Measurements from ENCODE around the gene ZFP36L2. TPM values are rescaled to one million over a fixed set of nuclear protein-coding genes. Genes with fewer than 3 reads are reported as not detected.
A peak's percentile ranks its signal among the peaks of the same experiment; 100 is the strongest.

ZFP36L2 gene
- polyA plus RNA-seq, 1 of the 3 experiments (the other 2 are of a cell fraction) = 18.4 TPM

DNA sequence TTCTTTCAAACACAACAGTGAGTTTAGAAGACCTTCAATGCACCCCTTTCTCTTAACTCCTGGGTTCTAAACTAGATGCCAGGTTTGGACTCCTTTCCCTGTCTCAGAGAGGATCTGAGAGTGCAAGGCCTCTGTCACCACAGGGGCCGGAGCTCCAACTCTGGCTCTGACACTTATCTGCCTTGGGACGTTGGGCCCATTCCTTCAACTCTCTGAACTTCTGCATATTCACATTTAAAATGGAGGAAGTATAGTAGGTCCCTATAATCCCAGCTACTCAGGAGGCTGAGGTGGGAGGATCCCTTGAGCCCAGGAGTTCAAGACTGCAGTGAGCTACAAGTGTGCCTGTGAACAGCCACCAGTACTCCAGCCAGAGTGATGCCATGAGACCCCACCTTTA is 44.1 kb upstream of the ZFP36L2 start:
- CTCF ChIA-PET = interaction anchor here (0.7 to 7.4 kb wide), 4 partner anchors 14 to 214 kb away, joined by 3 to 61 read pairs (median 6); partner anchors contain the start of gene ZFP36L2
- no peak overlapping the region for H3K4me3 ChIP-seq (ENCODE audit: low read depth in 2 of 2, low read length in 1 of 2)
- WGBS (ENCODE audit: low lambda C conversion rate) = 97% methylated on average over 2 of the region's 2 CpGs
- no peak overlapping the region for H3K4me2 ChIP-seq
- no peaks in the 10 kb centered on the region for H3K9me2 ChIP-seq
- H3F3A ChIP-seq (replicated peaks; ENCODE audit: insufficient read depth) = peaks cover 17% of the 10 kb centered on the region
- POLR2A ChIA-PET = interaction anchor here (0.6 kb wide), 1 partner anchor 53 kb away, joined by 3 read pairs; no protein-coding TSS in a partner anchor
- peak overlapping the region in 1 of 2 experiments; percentile 99; a peak in 2 of 4 replicates for H3K27ac ChIP-seq (ENCODE audit: low read depth in 2 of 2, low read length in 1 of 2)
- H3K4me1 ChIP-seq (ENCODE audit: control insufficient read depth in 1 of 2, insufficient read depth in 2 of 2, low read depth in 1 of 2, low read length in 1 of 2) = peaks cover 37 to 73% of the 10 kb centered on the region in 2 experiments
- H3K27me3 ChIP-seq (ENCODE audit: insufficient read depth) = no peaks in the 10 kb centered on the region
- H4K20me1 ChIP-seq (ENCODE audit: insufficient read depth) = no peaks in the 10 kb centered on the region
- TF ChIP-seq RFX5 (IDR thresholded peaks at IDR 0.05; ENCODE audit: low read length) (no peak), YY1 (IDR thresholded peaks at IDR 0.05; ENCODE audit: low read depth) (no peak), SIN3A (IDR thresholded peaks at IDR 0.05; ENCODE audit: borderline replicate concordance, low read depth, low read length) (no peak), ELF1 (IDR thresholded peaks at IDR 0.05) (no peak), NFIC (IDR thresholded peaks at IDR 0.05; ENCODE audit: borderline replicate concordance) (no peak), GABPA (IDR thresholded peaks at IDR 0.05; ENCODE audit: low read depth) (no peak), MXI1 (IDR thresholded peaks at IDR 0.05; ENCODE audit: low read depth, low read length) (no peak), CHD2 (IDR thresholded peaks at IDR 0.05; ENCODE audit: low read length, partially characterized antibody) (no peak)
- TF ChIP-seq, protein P1, sequence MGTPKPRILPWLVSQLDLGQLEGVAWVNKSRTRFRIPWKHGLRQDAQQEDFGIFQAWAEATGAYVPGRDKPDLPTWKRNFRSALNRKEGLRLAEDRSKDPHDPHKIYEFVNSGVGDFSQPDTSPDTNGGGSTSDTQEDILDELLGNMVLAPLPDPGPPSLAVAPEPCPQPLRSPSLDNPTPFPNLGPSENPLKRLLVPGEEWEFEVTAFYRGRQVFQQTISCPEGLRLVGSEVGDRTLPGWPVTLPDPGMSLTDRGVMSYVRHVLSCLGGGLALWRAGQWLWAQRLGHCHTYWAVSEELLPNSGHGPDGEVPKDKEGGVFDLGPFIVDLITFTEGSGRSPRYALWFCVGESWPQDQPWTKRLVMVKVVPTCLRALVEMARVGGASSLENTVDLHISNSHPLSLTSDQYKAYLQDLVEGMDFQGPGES (IDR thresholded peaks at IDR 0.05; ENCODE audit: low read depth, low read length) = no peak
- TF ChIP-seq, protein P2, sequence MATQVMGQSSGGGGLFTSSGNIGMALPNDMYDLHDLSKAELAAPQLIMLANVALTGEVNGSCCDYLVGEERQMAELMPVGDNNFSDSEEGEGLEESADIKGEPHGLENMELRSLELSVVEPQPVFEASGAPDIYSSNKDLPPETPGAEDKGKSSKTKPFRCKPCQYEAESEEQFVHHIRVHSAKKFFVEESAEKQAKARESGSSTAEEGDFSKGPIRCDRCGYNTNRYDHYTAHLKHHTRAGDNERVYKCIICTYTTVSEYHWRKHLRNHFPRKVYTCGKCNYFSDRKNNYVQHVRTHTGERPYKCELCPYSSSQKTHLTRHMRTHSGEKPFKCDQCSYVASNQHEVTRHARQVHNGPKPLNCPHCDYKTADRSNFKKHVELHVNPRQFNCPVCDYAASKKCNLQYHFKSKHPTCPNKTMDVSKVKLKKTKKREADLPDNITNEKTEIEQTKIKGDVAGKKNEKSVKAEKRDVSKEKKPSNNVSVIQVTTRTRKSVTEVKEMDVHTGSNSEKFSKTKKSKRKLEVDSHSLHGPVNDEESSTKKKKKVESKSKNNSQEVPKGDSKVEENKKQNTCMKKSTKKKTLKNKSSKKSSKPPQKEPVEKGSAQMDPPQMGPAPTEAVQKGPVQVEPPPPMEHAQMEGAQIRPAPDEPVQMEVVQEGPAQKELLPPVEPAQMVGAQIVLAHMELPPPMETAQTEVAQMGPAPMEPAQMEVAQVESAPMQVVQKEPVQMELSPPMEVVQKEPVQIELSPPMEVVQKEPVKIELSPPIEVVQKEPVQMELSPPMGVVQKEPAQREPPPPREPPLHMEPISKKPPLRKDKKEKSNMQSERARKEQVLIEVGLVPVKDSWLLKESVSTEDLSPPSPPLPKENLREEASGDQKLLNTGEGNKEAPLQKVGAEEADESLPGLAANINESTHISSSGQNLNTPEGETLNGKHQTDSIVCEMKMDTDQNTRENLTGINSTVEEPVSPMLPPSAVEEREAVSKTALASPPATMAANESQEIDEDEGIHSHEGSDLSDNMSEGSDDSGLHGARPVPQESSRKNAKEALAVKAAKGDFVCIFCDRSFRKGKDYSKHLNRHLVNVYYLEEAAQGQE (IDR thresholded peaks at IDR 0.05; ENCODE audit: low read depth, low read length) = no peak
- H3K9me3 ChIP-seq = no peaks in the 10 kb centered on the region
- DNase-seq = no peak
- H3K79me2 ChIP-seq (ENCODE audit: insufficient read depth) = no peaks in the 10 kb centered on the region
- H2AFZ ChIP-seq (ENCODE audit: low read depth) = no peak overlapping the region
- no peak overlapping the region for H3K9ac ChIP-seq
- H3K36me3 ChIP-seq (replicated peaks in 1 of 2; ENCODE audit: control insufficient read depth in 1 of 2, insufficient read depth in 2 of 2, low read length in 1 of 2) = no peaks in the 10 kb centered on the region

DNA sequence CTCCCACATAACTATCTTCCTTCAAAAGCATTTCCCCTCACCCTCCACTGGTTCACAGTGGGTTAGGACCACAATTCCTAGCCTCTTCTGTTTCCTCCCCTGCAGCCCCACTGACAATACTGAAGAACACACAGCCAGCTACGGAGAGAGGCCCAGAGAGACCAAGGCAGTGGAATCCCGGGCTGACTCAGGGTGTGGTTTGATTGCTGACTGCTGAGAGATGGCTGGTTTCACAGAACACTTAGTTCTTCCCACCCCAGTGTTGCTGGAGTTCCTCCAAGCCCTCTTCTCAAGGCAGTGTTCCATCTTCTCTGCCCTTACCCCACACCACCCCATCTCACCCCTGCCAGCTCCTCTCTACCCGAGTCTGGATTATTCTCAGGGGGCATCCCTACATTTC is 43.3 kb upstream of the ZFP36L2 start:
- Histone ChIP-seq H3F3A (replicated peaks; ENCODE audit: insufficient read depth) (peaks cover 17% of the 10 kb centered on the region), H3K9me2 (no peaks in the 10 kb centered on the region), H3K27ac (ENCODE audit: low read depth in 2 of 2, low read length in 1 of 2) (peak overlapping the region; percentile 54 to 99), H3K4me3 (ENCODE audit: low read depth in 2 of 2, low read length in 1 of 2) (no peak overlapping the region), H3K79me2 (ENCODE audit: insufficient read depth) (no peaks in the 10 kb centered on the region), H3K4me1 (ENCODE audit: control insufficient read depth in 1 of 2, insufficient read depth in 2 of 2, low read depth in 1 of 2, low read length in 1 of 2) (peaks cover 37 to 76% of the 10 kb centered on the region in 2 experiments), H3K9me3 (no peaks in the 10 kb centered on the region), H3K36me3 (replicated peaks in 1 of 2; ENCODE audit: control insufficient read depth in 1 of 2, insufficient read depth in 2 of 2, low read length in 1 of 2) (no peaks in the 10 kb centered on the region), H3K4me2 (0 out of 2 replicates have a peak overlapping the region, but pooled peaks have one; percentile 47), H3K27me3 (ENCODE audit: insufficient read depth) (no peaks in the 10 kb centered on the region), H3K9ac (no peak overlapping the region), H2AFZ (ENCODE audit: low read depth) (no peak overlapping the region), H4K20me1 (ENCODE audit: insufficient read depth) (no peaks in the 10 kb centered on the region)
- ChIA-PET POLR2A (interaction anchor here (1.0 to 1.1 kb wide), 4 partner anchors 8 to 43 kb away, joined by 3 to 11 read pairs (median 4); no protein-coding TSS in a partner anchor), CTCF (interaction anchor here (0.8 to 7.4 kb wide), 8 partner anchors 9 to 295 kb away, joined by 4 to 61 read pairs (median 5); partner anchors contain the start of gene ZFP36L2)
- 44% methylated on average over 3 of the region's 3 CpGs for WGBS (ENCODE audit: low lambda C conversion rate)
- no peak for DNase-seq
- TF ChIP-seq FOXM1 (IDR thresholded peaks at IDR 0.05; ENCODE audit: low read depth) (no peak), TCF12 (IDR thresholded peaks at IDR 0.05) (no peak), TEAD4 (IDR thresholded peaks at IDR 0.05; ENCODE audit: borderline replicate concordance, insufficient read depth) (no peak), MXI1 (IDR thresholded peaks at IDR 0.05; ENCODE audit: low read depth, low read length) (no peak), NFIC (IDR thresholded peaks at IDR 0.05; ENCODE audit: borderline replicate concordance) (peak; percentile 36), MAX (IDR thresholded peaks at IDR 0.05; ENCODE audit: low read depth) (no peak), TAF1 (IDR thresholded peaks at IDR 0.05; ENCODE audit: borderline replicate concordance, low read depth, low read length) (no peak), FOXJ3 (CRISPR knock-in tag; IDR thresholded peaks at IDR 0.05) (no peak), GATA2 (CRISPR knock-in tag; IDR thresholded peaks at IDR 0.05) (0 out of 2 replicates have a peak, but pooled peaks have one; percentile 6), RXRA (IDR thresholded peaks at IDR 0.05; ENCODE audit: borderline replicate concordance, low read depth) (no peak)
- TF ChIP-seq, protein P2 (IDR thresholded peaks at IDR 0.05; ENCODE audit: low read depth, low read length) = no peak
